Measurements from ENCODE around the gene STMN3.
A peak's percentile ranks its signal among the peaks of the same experiment; 100 is the strongest.

Gene STMN3

GRCh38 chr20:63653041-63653973, at the start of gene STMN3:
Gene STMN3, minus strand, starts transcription at chr20:63653424. Its CDS starts 79 bp downstream, at chr20:63653345.
- peak; percentile 66 for DNase-seq

- no peak for DNase-seq
Measured at GRCh38 chr20:63702036-63702665, 48.9 kb upstream of the STMN3 start.

- DNase-seq: no peak
Measured at GRCh38 chr20:63701329-63702035, 48.3 kb upstream of the STMN3 start.

GRCh38 chr20:63701051-63701328, 47.8 kb upstream of the STMN3 start:
- peak; percentile 6 for DNase-seq

- DNase-seq: peak; percentile 15
Measured at GRCh38 chr20:63700199-63701050, 47.2 kb upstream of the STMN3 start.

GRCh38 chr20:63699466-63700198, 46.4 kb upstream of the STMN3 start:
- DNase-seq: peak; percentile 15

- DNase-seq: peak; percentile 16
Measured at GRCh38 chr20:63698739-63699465, 45.7 kb upstream of the STMN3 start.

- no peak for DNase-seq
Measured at GRCh38 chr20:63697868-63698545, 44.8 kb upstream of the STMN3 start.

- DNase-seq: no peak
Measured at GRCh38 chr20:63697357-63697867, 44.2 kb upstream of the STMN3 start.

GRCh38 chr20:63696628-63697356, 43.6 kb upstream of the STMN3 start, which contains the start of gene TNFRSF6B:
Gene TNFRSF6B, plus strand, starts transcription at chr20:63696652. Its CDS starts 116 bp downstream, at chr20:63696768.
- DNase-seq: no peak

- DNase-seq: peak; percentile 48
Measured at GRCh38 chr20:63696306-63696627, 43.0 kb upstream of the STMN3 start.

- no peak for DNase-seq
Measured at GRCh38 chr20:63695424-63696305, 42.4 kb upstream of the STMN3 start.

- no peak for DNase-seq
Measured at GRCh38 chr20:63694584-63695423, 41.6 kb upstream of the STMN3 start.

GRCh38 chr20:63693733-63694583, 40.7 kb upstream of the STMN3 start:
- no peak for DNase-seq

- no peak for DNase-seq
Measured at GRCh38 chr20:63693083-63693732, 40.0 kb upstream of the STMN3 start.

- DNase-seq: no peak
Measured at GRCh38 chr20:63692436-63693082, 39.3 kb upstream of the STMN3 start.

Data from CD4-positive, alpha-beta T cell treated with Interleukin-15 for 1 hour (primary cell).